C4-2B (cell line): ENCODE data around the gene PRKCB.

Experiments used
- CTCF ChIP-seq: fragments of 450-650 bp; conservative IDR thresholded peaks from 2 replicates; pipeline ENCODE4 v1.5.1; 2017; ENCODE audit warnings: mild to moderate bottlenecking
- ZFX ChIP-seq: fragments of 450-650 bp; IDR thresholded peaks from 2 replicates; pipeline ENCODE4 v1.6.1; 2017

GRCh38 chr16:24071666-24072360 lies 236.0 kb downstream of the PRKCB start:
- no peak for TF ChIP-seq CTCF
- no peak for TF ChIP-seq ZFX
